ENCODE results near the gene JPH4. TPM values are rescaled to one million over a fixed set of nuclear protein-coding genes. Genes with fewer than 3 reads are reported as not detected.

Gene JPH4
- under 1 TPM in 1 of 2 donors, not detected in 1; 0.07 TPM for total RNA-seq

- ATAC-seq (no peak), DNase-seq (ENCODE audit: low spot score) (no peak)
- peaks cover 0 to 15% of the 10 kb centered on the region in 2 donors for H3K4me1 Mint-ChIP-seq (ENCODE audit: low read depth in 2 of 2)
- H3K27ac Mint-ChIP-seq = peak within 1 kb of the TSS in 1 of 2 donors; percentile 28
- no peaks in the 10 kb centered on the region for H3K36me3 Mint-ChIP-seq
- H3K27me3 Mint-ChIP-seq = peaks cover 40% of the 10 kb centered on the region in 2 donors
- H3K4me3 Mint-ChIP-seq = no peak within 1 kb of the TSS
- H3K9me3 Mint-ChIP-seq = no peaks in the 10 kb centered on the region
Measured at GRCh38 chr14:23578560-23579310, at the start of gene JPH4. JPH4 (minus strand) TSS chr14:23578790; CDS start chr14:23577453, 1,337 bp downstream.

GRCh38 chr14:23627961-23628360 is 49.4 kb upstream of the JPH4 start:
- peaks cover 0 to 10% of the 10 kb centered on the region in 2 donors for H3K27me3 Mint-ChIP-seq
- DNase-seq (ENCODE audit: low spot score) (no peak), ATAC-seq (no peak)
- peaks cover 5% of the 10 kb centered on the region for H3K9me3 Mint-ChIP-seq
- peaks cover 11% of the 10 kb centered on the region for H3K36me3 Mint-ChIP-seq
- H3K4me3 Mint-ChIP-seq = no peak overlapping the region
- peaks cover 6 to 7% of the 10 kb centered on the region in 2 donors for H3K4me1 Mint-ChIP-seq (ENCODE audit: low read depth in 2 of 2)
- H3K27ac Mint-ChIP-seq = no peak overlapping the region

- no peak overlapping the region for H3K4me3 Mint-ChIP-seq
- DNase-seq (ENCODE audit: low spot score) (no peak), ATAC-seq (no peak)
- H3K36me3 Mint-ChIP-seq = peaks cover 11% of the 10 kb centered on the region
- H3K9me3 Mint-ChIP-seq = peaks cover 5% of the 10 kb centered on the region
- peaks cover 2% of the 10 kb centered on the region in 2 donors for H3K4me1 Mint-ChIP-seq (ENCODE audit: low read depth in 2 of 2)
- peaks cover 0 to 17% of the 10 kb centered on the region in 2 donors for H3K27me3 Mint-ChIP-seq
- no peak overlapping the region for H3K27ac Mint-ChIP-seq
Measured at GRCh38 chr14:23626946-23627345, 48.4 kb upstream of the JPH4 start.

GRCh38 chr14:23624830-23625404 is 46.3 kb upstream of the JPH4 start:
- peaks cover 14 to 23% of the 10 kb centered on the region in 2 donors for H3K27me3 Mint-ChIP-seq
- H3K27ac Mint-ChIP-seq = no peak overlapping the region
- ATAC-seq (no peak), DNase-seq (ENCODE audit: low spot score) (no peak)
- H3K4me1 Mint-ChIP-seq (ENCODE audit: low read depth in 2 of 2) = no peaks in the 10 kb centered on the region
- peaks cover 11% of the 10 kb centered on the region for H3K36me3 Mint-ChIP-seq
- peaks cover 5% of the 10 kb centered on the region for H3K9me3 Mint-ChIP-seq
- no peak overlapping the region for H3K4me3 Mint-ChIP-seq

- Mint-ChIP-seq H3K27ac (no peak overlapping the region), H3K27me3 (peaks cover 17 to 24% of the 10 kb centered on the region in 2 donors), H3K4me3 (no peak overlapping the region), H3K4me1 (ENCODE audit: low read depth in 2 of 2) (peaks cover 0 to 2% of the 10 kb centered on the region in 2 donors), H3K36me3 (peaks cover 11% of the 10 kb centered on the region), H3K9me3 (peaks cover 5% of the 10 kb centered on the region)
- ATAC-seq (no peak), DNase-seq (ENCODE audit: low spot score) (no peak)
Measured at GRCh38 chr14:23623962-23624361, 45.4 kb upstream of the JPH4 start.

- no peak overlapping the region for H3K27ac Mint-ChIP-seq
- DNase-seq (ENCODE audit: low spot score) (no peak), ATAC-seq (no peak)
- peaks cover 17 to 24% of the 10 kb centered on the region in 2 donors for H3K27me3 Mint-ChIP-seq
- H3K4me1 Mint-ChIP-seq (ENCODE audit: low read depth in 2 of 2) = peaks cover 0 to 2% of the 10 kb centered on the region in 2 donors
- no peak overlapping the region for H3K4me3 Mint-ChIP-seq
- H3K9me3 Mint-ChIP-seq = peaks cover 5% of the 10 kb centered on the region
- peaks cover 11% of the 10 kb centered on the region for H3K36me3 Mint-ChIP-seq
Measured at GRCh38 chr14:23622990-23623389, 44.4 kb upstream of the JPH4 start.

- Mint-ChIP-seq H3K27ac (no peak overlapping the region), H3K9me3 (peaks cover 5% of the 10 kb centered on the region), H3K36me3 (peaks cover 11% of the 10 kb centered on the region), H3K27me3 (peaks cover 17 to 23% of the 10 kb centered on the region in 2 donors), H3K4me1 (ENCODE audit: low read depth in 2 of 2) (peaks cover 0 to 2% of the 10 kb centered on the region in 2 donors), H3K4me3 (no peak overlapping the region)
- ATAC-seq (no peak), DNase-seq (ENCODE audit: low spot score) (no peak)
Measured at GRCh38 chr14:23621932-23622730, 43.5 kb upstream of the JPH4 start.

- peaks cover 11% of the 10 kb centered on the region for H3K36me3 Mint-ChIP-seq
- H3K4me3 Mint-ChIP-seq = no peak overlapping the region
- H3K4me1 Mint-ChIP-seq (ENCODE audit: low read depth in 2 of 2) = peaks cover 0 to 2% of the 10 kb centered on the region in 2 donors
- H3K27ac Mint-ChIP-seq = no peak overlapping the region
- peaks cover 17 to 22% of the 10 kb centered on the region in 2 donors for H3K27me3 Mint-ChIP-seq
- no peak for ATAC-seq
- no peak for DNase-seq (ENCODE audit: low spot score)
- H3K9me3 Mint-ChIP-seq = peaks cover 5% of the 10 kb centered on the region
Measured at GRCh38 chr14:23621204-23621931, 42.8 kb upstream of the JPH4 start.

- Mint-ChIP-seq H3K36me3 (peaks cover 10% of the 10 kb centered on the region), H3K27ac (no peak overlapping the region), H3K27me3 (peaks cover 17 to 22% of the 10 kb centered on the region in 2 donors), H3K4me3 (no peak overlapping the region), H3K9me3 (peaks cover 5% of the 10 kb centered on the region), H3K4me1 (ENCODE audit: low read depth in 2 of 2) (peaks cover 0 to 2% of the 10 kb centered on the region in 2 donors)
- DNase-seq (ENCODE audit: low spot score) (no peak), ATAC-seq (no peak)
Measured at GRCh38 chr14:23620177-23620702, 41.6 kb upstream of the JPH4 start.

- Mint-ChIP-seq H3K4me3 (no peak overlapping the region), H3K4me1 (ENCODE audit: low read depth in 2 of 2) (peaks cover 0 to 2% of the 10 kb centered on the region in 2 donors), H3K9me3 (no peaks in the 10 kb centered on the region), H3K27me3 (peaks cover 16 to 17% of the 10 kb centered on the region in 2 donors), H3K36me3 (no peaks in the 10 kb centered on the region), H3K27ac (no peak overlapping the region)
- ATAC-seq (no peak), DNase-seq (ENCODE audit: low spot score) (no peak)
Measured at GRCh38 chr14:23618415-23618988, 39.9 kb upstream of the JPH4 start.

GRCh38 chr14:23617539-23617938 is 38.9 kb upstream of the JPH4 start:
- H3K9me3 Mint-ChIP-seq = no peaks in the 10 kb centered on the region
- DNase-seq (ENCODE audit: low spot score) (no peak), ATAC-seq (no peak)
- H3K27me3 Mint-ChIP-seq = peaks cover 10 to 17% of the 10 kb centered on the region in 2 donors
- no peak overlapping the region for H3K4me3 Mint-ChIP-seq
- peaks cover 0 to 2% of the 10 kb centered on the region in 2 donors for H3K4me1 Mint-ChIP-seq (ENCODE audit: low read depth in 2 of 2)
- H3K36me3 Mint-ChIP-seq = no peaks in the 10 kb centered on the region
- no peak overlapping the region for H3K27ac Mint-ChIP-seq

- DNase-seq (ENCODE audit: low spot score) = no peak
- Mint-ChIP-seq H3K4me3 (no peak overlapping the region), H3K36me3 (no peaks in the 10 kb centered on the region), H3K27ac (no peak overlapping the region), H3K4me1 (ENCODE audit: low read depth in 2 of 2) (peaks cover 4 to 7% of the 10 kb centered on the region in 2 donors), H3K27me3 (peaks cover 6 to 11% of the 10 kb centered on the region in 2 donors), H3K9me3 (no peaks in the 10 kb centered on the region)
- no peak for ATAC-seq
Measured at GRCh38 chr14:23615856-23616255, 37.3 kb upstream of the JPH4 start.

- ATAC-seq (no peak), DNase-seq (ENCODE audit: low spot score) (no peak)
- Mint-ChIP-seq H3K9me3 (no peaks in the 10 kb centered on the region), H3K27me3 (no peaks in the 10 kb centered on the region), H3K36me3 (no peaks in the 10 kb centered on the region), H3K4me1 (ENCODE audit: low read depth in 2 of 2) (peaks cover 16 to 20% of the 10 kb centered on the region in 2 donors), H3K27ac (no peak overlapping the region), H3K4me3 (no peak overlapping the region)
Measured at GRCh38 chr14:23614395-23614828, 35.8 kb upstream of the JPH4 start.

Data from natural killer cell treated with Interleukin-12 subunit alpha and Interleukin-12 subunit beta and Interleukin-15 and Interleukin-18, amount 100 ng/mL, for 72 hours (primary cell).